WTC11 (cell line): ENCODE measurements around the gene NLRP4. TPM values are rescaled to one million over a fixed set of nuclear protein-coding genes. Genes with fewer than 3 reads are reported as not detected.
A peak's percentile ranks its signal among the peaks of the same experiment; 100 is the strongest.

Experiments used
- ATAC-seq: fragments of 200-7000 bp; cut with Tn5 transposase; 2 replicates; pipeline ENCODE4 v1.10.0; 2021; ENCODE audit warnings: mild to moderate bottlenecking, moderate library complexity
- CTCF ChIA-PET: fragments of 300-600 bp; sonication (Branson Sonifier 250); formaldehyde crosslinking; loops from one replicate; lab custom pipeline; 2021; ENCODE audit warnings: antibody characterized with exemption; lab: Charles Lee
- POLR2A ChIA-PET: fragments of 350-600 bp; sonication (Branson Sonifier 250); formaldehyde crosslinking; loops from one replicate; lab custom pipeline; 2021; ENCODE audit warnings: antibody characterized with exemption; lab: Charles Lee
- DNase-seq: peaks from one replicate; pipeline ENCODE4 v3.0.0; 2021; ENCODE audit warnings: low spot score
- H3K27ac Mint-ChIP-seq: 2 replicates; pipeline ENCODE4 v1.8.0; 2021; ENCODE audit warnings: mixed read lengths
- H3K27me3 Mint-ChIP-seq: 2 replicates; pipeline ENCODE4 v1.8.0; 2021; ENCODE audit warnings: low read depth, mild to moderate bottlenecking, moderate library complexity, mixed read lengths
- H3K36me3 Mint-ChIP-seq: 2 replicates; pipeline ENCODE4 v1.8.0; 2021; ENCODE audit warnings: mixed read lengths
- H3K4me1 Mint-ChIP-seq: 2 replicates; pipeline ENCODE4 v1.8.0; 2022; ENCODE audit warnings: mixed read lengths
- H3K4me3 Mint-ChIP-seq: 2 replicates; pipeline ENCODE4 v1.8.0; 2021; ENCODE audit warnings: mild to moderate bottlenecking, moderate library complexity, mixed read lengths
- H3K9me3 Mint-ChIP-seq: 2 replicates; pipeline ENCODE4 v1.8.0; 2021; ENCODE audit warnings: mixed read lengths
- ATF1 ChIP-seq: sonication (generic); formaldehyde crosslinking; IDR thresholded peaks from 2 replicates; pipeline ENCODE4 v1.8.1; 2023; ENCODE audit warnings: mild to moderate bottlenecking, moderate library complexity, missing genetic modification reagents
- ATF2 ChIP-seq: sonication (generic); formaldehyde crosslinking; IDR thresholded peaks from 2 replicates; pipeline ENCODE4 v1.8.1; 2022; ENCODE audit warnings: low read depth, missing genetic modification reagents, borderline replicate concordance
- CDX4 ChIP-seq: fragments of 250-450 bp; sonication (Bioruptor Pico); IDR thresholded peaks from 2 replicates; pipeline ENCODE4 v1.9.0; 2021; ENCODE audit warnings: moderate library complexity, mild to moderate bottlenecking, inconsistent platforms, borderline replicate concordance
- CREM ChIP-seq: sonication (generic); formaldehyde crosslinking; IDR thresholded peaks from 2 replicates; pipeline ENCODE4 v1.8.1; 2022; ENCODE audit warnings: mild to moderate bottlenecking, missing genetic modification reagents, moderate library complexity
- E2F1 ChIP-seq: sonication (generic); formaldehyde crosslinking; IDR thresholded peaks from 2 replicates; pipeline ENCODE4 v1.8.0; 2022; ENCODE audit warnings: mild to moderate bottlenecking, missing genetic modification reagents
- EMX1 ChIP-seq: fragments of 250-450 bp; sonication (Bioruptor Pico); IDR thresholded peaks from 2 replicates; pipeline ENCODE4 v1.8.0; 2021; ENCODE audit warnings: mild to moderate bottlenecking
- ESRRA ChIP-seq: sonication (generic); formaldehyde crosslinking; IDR thresholded peaks from 2 replicates; pipeline ENCODE4 v1.8.1; 2022; ENCODE audit warnings: mild to moderate bottlenecking, missing genetic modification reagents, borderline replicate concordance
- FOXJ3 ChIP-seq: sonication (generic); formaldehyde crosslinking; IDR thresholded peaks from 2 replicates; pipeline ENCODE4 v1.9.0; 2021; ENCODE audit warnings: missing genetic modification reagents, mild to moderate bottlenecking, borderline replicate concordance
- FOXP4 ChIP-seq: sonication (generic); formaldehyde crosslinking; IDR thresholded peaks from 2 replicates; pipeline ENCODE4 v1.8.0; 2022; ENCODE audit warnings: mild to moderate bottlenecking, missing genetic modification reagents
- GABPB1 ChIP-seq: sonication (generic); formaldehyde crosslinking; IDR thresholded peaks from 2 replicates; pipeline ENCODE4 v1.8.1; 2023; ENCODE audit warnings: mild to moderate bottlenecking, missing genetic modification reagents
- KAT7 ChIP-seq: sonication (generic); formaldehyde crosslinking; IDR thresholded peaks from 2 replicates; pipeline ENCODE4 v1.8.1; 2023; ENCODE audit warnings: missing genetic modification reagents, mild to moderate bottlenecking, borderline replicate concordance
- MYBL2 ChIP-seq: sonication (generic); formaldehyde crosslinking; IDR thresholded peaks from 2 replicates; pipeline ENCODE4 v1.8.1; 2023; ENCODE audit warnings: mild to moderate bottlenecking, moderate library complexity, missing genetic modification reagents
- NFYB ChIP-seq: sonication (generic); formaldehyde crosslinking; conservative IDR thresholded peaks from 2 replicates; pipeline ENCODE4 v1.8.0; 2022; ENCODE audit warnings: low read depth, missing genetic modification reagents
- USF2 ChIP-seq: sonication (generic); formaldehyde crosslinking; IDR thresholded peaks from 2 replicates; pipeline ENCODE4 v1.8.1; 2023; ENCODE audit warnings: mild to moderate bottlenecking, missing genetic modification reagents, moderate library complexity
- ZNF281 ChIP-seq: sonication (generic); formaldehyde crosslinking; IDR thresholded peaks from 2 replicates; pipeline ENCODE4 v1.8.0; 2023; ENCODE audit warnings: mild to moderate bottlenecking, missing genetic modification reagents
- ZNF317 ChIP-seq: sonication (generic); formaldehyde crosslinking; IDR thresholded peaks from 2 replicates; pipeline ENCODE4 v1.8.1; 2023; ENCODE audit warnings: low read depth, mild to moderate bottlenecking, moderate library complexity, missing genetic modification reagents, borderline replicate concordance
- ZNF671 ChIP-seq: fragments of 250-450 bp; sonication (Bioruptor Pico); IDR thresholded peaks from 2 replicates; pipeline ENCODE4 v1.8.0; 2021; ENCODE audit warnings: mild to moderate bottlenecking
- total RNA-seq: library from RNA; stranded (reverse); gene quantifications from 3 replicates; pipeline ENCODE4 v1.2.3, GENCODE V29; 2021

Gene NLRP4
- total RNA-seq, 1 experiment from 2014 or later = not detected

- no peak overlapping the region for H3K4me3 Mint-ChIP-seq
- H3K27ac Mint-ChIP-seq = no peak overlapping the region
- ChIA-PET CTCF (no interaction called here), POLR2A (no interaction called here)
- DNase-seq (no peak), ATAC-seq (no peak)
- TF ChIP-seq ATF1 (CRISPR knock-in tag) (no peak), MYBL2 (CRISPR knock-in tag) (no peak), ATF2 (no peak), ESRRA (CRISPR knock-in tag) (no peak), EMX1 (CRISPR knock-in tag) (no peak), ZNF281 (CRISPR knock-in tag) (no peak), FOXJ3 (CRISPR knock-in tag) (no peak), ZNF317 (CRISPR knock-in tag) (no peak), ZNF671 (CRISPR knock-in tag) (no peak), KAT7 (CRISPR knock-in tag) (no peak), E2F1 (CRISPR knock-in tag) (no peak), CDX4 (CRISPR knock-in tag) (no peak), FOXP4 (CRISPR knock-in tag) (no peak), USF2 (CRISPR knock-in tag) (no peak), CREM (no peak)
- H3K27me3 Mint-ChIP-seq = peaks cover 16% of the 10 kb centered on the region
- H3K36me3 Mint-ChIP-seq = peaks cover 59% of the 10 kb centered on the region
- H3K9me3 Mint-ChIP-seq = peaks cover 71% of the 10 kb centered on the region
- no peaks in the 10 kb centered on the region for H3K4me1 Mint-ChIP-seq
Observed at GRCh38 chr19:55820037-55820436, 16.3 kb upstream of the NLRP4 start.

GRCh38 chr19:55830656-55831055 is 5.7 kb upstream of the NLRP4 start:
- POLR2A ChIA-PET = no interaction called here
- H3K27me3 Mint-ChIP-seq = peaks cover 14% of the 10 kb centered on the region
- CTCF ChIA-PET = no interaction called here
- no peak for ATAC-seq
- no peak overlapping the region for H3K4me3 Mint-ChIP-seq
- TF ChIP-seq GABPB1 (peak; percentile 66), NFYB (CRISPR knock-in tag) (no peak)
- no peak for DNase-seq
- peaks cover 38% of the 10 kb centered on the region for H3K36me3 Mint-ChIP-seq
- no peaks in the 10 kb centered on the region for H3K4me1 Mint-ChIP-seq
- no peak overlapping the region for H3K27ac Mint-ChIP-seq
- H3K9me3 Mint-ChIP-seq = peaks cover 51% of the 10 kb centered on the region
